OCI-LY1 (cell line): ENCODE measurements around the gene BBX.

ENCODE experiments used
- H2AFZ ChIP-seq: fragments of 200-600 bp; sonication (generic), shearing (Covaris generic); 2 replicates; pipeline ENCODE4 v1.6.0; 2014; ENCODE audit warnings: antibody characterized with exemption, mild to moderate bottlenecking, low read length
- H3F3A ChIP-seq: fragments of 200-600 bp; sonication (generic), shearing (Covaris generic); 2 replicates; pipeline ENCODE4 v1.6.0; 2014; ENCODE audit warnings: mild to moderate bottlenecking, antibody characterized with exemption, low read length, moderate library complexity; ENCODE audit not compliant: insufficient read depth
- H3K27ac ChIP-seq: fragments of 200-600 bp; sonication (generic); 2 replicates; pipeline ENCODE4 v1.5.1; 2014; ENCODE audit warnings: low read length, mixed run types, mild to moderate bottlenecking, low read depth; ENCODE audit not compliant: poor library complexity, severe bottlenecking
- H3K27me3 ChIP-seq: fragments of 200-600 bp; sonication (generic); 2 replicates; pipeline ENCODE4 v1.6.0; 2014; ENCODE audit warnings: antibody characterized with exemption, mild to moderate bottlenecking, low read length, moderate library complexity; ENCODE audit not compliant: insufficient read depth
- H3K36me3 ChIP-seq: fragments of 200-600 bp; sonication (generic); 2 replicates; pipeline ENCODE4 v1.6.1; 2014; ENCODE audit warnings: mild to moderate bottlenecking, antibody characterized with exemption, low read length, moderate library complexity, mixed read lengths; ENCODE audit not compliant: insufficient read depth
- H3K4me1 ChIP-seq: fragments of 200-600 bp; sonication (generic); 2 replicates; pipeline ENCODE4 v1.5.1; 2014; ENCODE audit warnings: mild to moderate bottlenecking, low read length, moderate library complexity; ENCODE audit not compliant: insufficient read depth, severe bottlenecking
- H3K4me2 ChIP-seq: fragments of 200-600 bp; sonication (generic), shearing (Covaris generic); 2 replicates; pipeline ENCODE4 v1.6.1; 2014; ENCODE audit warnings: low read length
- H3K4me3 ChIP-seq: fragments of 200-600 bp; sonication (generic); 2 replicates; pipeline ENCODE4 v1.5.1; 2014; ENCODE audit warnings: low read length, low read depth, mild to moderate bottlenecking, mixed read lengths; ENCODE audit not compliant: poor library complexity, severe bottlenecking
- H3K79me2 ChIP-seq: fragments of 200-600 bp; shearing (Covaris generic); 2 replicates; pipeline ENCODE4 v1.6.1; 2016; ENCODE audit warnings: mixed run types, low read length, mixed read lengths; ENCODE audit not compliant: insufficient read depth
- H3K9ac ChIP-seq: fragments of 200-600 bp; sonication (generic), shearing (Covaris generic); 2 replicates; pipeline ENCODE4 v1.6.1; 2014; ENCODE audit warnings: mild to moderate bottlenecking, low read length, mixed read lengths
- H3K9me2 ChIP-seq: fragments of 200-600 bp; sonication (generic), shearing (Covaris generic); 2 replicates; pipeline ENCODE4 v1.6.1; 2014; ENCODE audit warnings: low read depth, mild to moderate bottlenecking, low read length, mixed read lengths
- H3K9me3 ChIP-seq: fragments of 200-600 bp; shearing (Covaris generic); 2 replicates; pipeline ENCODE4 v1.6.1; 2014; ENCODE audit warnings: low read length, mixed read lengths
- H4K20me1 ChIP-seq: fragments of 200-600 bp; sonication (generic), shearing (Covaris generic); 2 replicates; pipeline ENCODE4 v1.6.0; 2016; ENCODE audit warnings: mild to moderate bottlenecking, low read length; ENCODE audit not compliant: insufficient read depth
- CTCF ChIP-seq: fragments of 200-600 bp; sonication (generic), shearing (Covaris generic); IDR thresholded peaks from 2 replicates; pipeline ENCODE4 v1.5.1; 2017; ENCODE audit warnings: mild to moderate bottlenecking, antibody characterized with exemption, low read length, moderate library complexity, mixed read lengths
- EZH2 ChIP-seq: fragments of 200-600 bp; sonication (generic), shearing (Covaris generic); IDR thresholded peaks from 2 replicates; pipeline ENCODE4 v1.8.0; 2017; ENCODE audit warnings: borderline replicate concordance, mixed run types, mild to moderate bottlenecking, antibody characterized with exemption, low read length, moderate library complexity, mixed read lengths

The BBX gene

GRCh38 chr3:107727102-107727501 lies 204.3 kb downstream of the BBX start:
- no peak for TF ChIP-seq EZH2
- TF ChIP-seq CTCF = no peak

DNA sequence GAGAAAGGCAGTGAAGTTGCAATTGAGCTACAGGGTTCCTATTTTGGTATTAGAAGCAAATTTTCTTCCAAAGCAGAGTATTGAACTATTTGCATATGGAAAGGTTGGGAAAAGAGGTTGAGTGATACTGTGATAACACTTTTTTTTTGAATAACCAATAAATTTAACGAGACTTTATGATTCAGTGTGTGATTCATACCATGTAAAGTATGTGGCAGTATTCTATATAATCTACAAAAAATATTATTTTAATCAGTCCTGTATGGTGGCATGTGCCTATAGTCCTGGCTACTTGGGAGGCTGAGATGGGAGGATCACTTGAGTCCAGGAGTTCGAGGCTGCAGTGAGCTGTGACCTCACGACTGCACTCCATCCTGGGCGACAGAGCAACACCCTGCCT lies 206.9 kb downstream of the BBX start:
- Histone ChIP-seq H3K9me2 (no peaks in the 10 kb centered on the region), H3K9ac (no peak overlapping the region), H2AFZ (no peak overlapping the region), H3K4me2 (no peak overlapping the region), H3K9me3 (no peaks in the 10 kb centered on the region), H3F3A (no peaks in the 10 kb centered on the region), H3K27ac (no peak overlapping the region), H3K79me2 (no peaks in the 10 kb centered on the region), H3K27me3 (no peaks in the 10 kb centered on the region), H3K4me3 (no peak overlapping the region), H3K4me1 (no peaks in the 10 kb centered on the region), H4K20me1 (no peaks in the 10 kb centered on the region), H3K36me3 (peaks cover 43% of the 10 kb centered on the region)
- TF ChIP-seq EZH2 (no peak), CTCF (no peak)

More at GRCh38 chr3:107727102-107727501, 204.3 kb downstream of the BBX start:
- Histone ChIP-seq H3K9me2 (no peaks in the 10 kb centered on the region), H3K4me2 (no peak overlapping the region), H3K27ac (no peak overlapping the region), H3K4me3 (no peak overlapping the region), H3K27me3 (no peaks in the 10 kb centered on the region), H3K36me3 (peaks cover 28% of the 10 kb centered on the region), H4K20me1 (no peaks in the 10 kb centered on the region), H2AFZ (no peak overlapping the region), H3F3A (peaks cover 3% of the 10 kb centered on the region; the same call in 1 of the 2 replicates), H3K4me1 (no peaks in the 10 kb centered on the region), H3K9ac (no peak overlapping the region), H3K79me2 (no peaks in the 10 kb centered on the region), H3K9me3 (no peaks in the 10 kb centered on the region)

DNA sequence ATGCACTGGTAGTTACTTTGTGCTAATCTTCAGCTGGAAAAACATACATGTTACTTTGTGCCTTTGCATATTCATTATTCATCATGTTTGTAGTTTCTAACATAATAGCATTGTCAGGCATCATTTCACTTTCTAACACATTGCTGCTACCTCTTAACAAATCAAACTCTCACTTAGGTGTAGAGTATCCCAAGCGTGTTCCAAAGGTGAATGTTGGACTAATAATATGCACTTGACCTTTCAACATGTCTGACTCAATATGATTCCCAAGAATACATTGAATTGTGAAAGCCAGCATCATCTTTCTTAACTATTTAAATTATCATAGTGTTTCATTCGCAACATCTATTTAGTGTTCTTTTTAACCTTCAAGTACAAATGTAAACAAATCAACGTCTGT lies 211.6 kb downstream of the BBX start:
- H3K79me2 ChIP-seq = no peaks in the 10 kb centered on the region
- peaks cover 10% of the 10 kb centered on the region for H3K4me1 ChIP-seq
- no peaks in the 10 kb centered on the region for H3K27me3 ChIP-seq
- H3K9me3 ChIP-seq = no peaks in the 10 kb centered on the region
- no peaks in the 10 kb centered on the region for H4K20me1 ChIP-seq
- H3K9ac ChIP-seq = no peak overlapping the region
- H3F3A ChIP-seq = no peaks in the 10 kb centered on the region
- no peak overlapping the region for H3K4me2 ChIP-seq
- no peak for TF ChIP-seq CTCF
- no peak for TF ChIP-seq EZH2
- H3K4me3 ChIP-seq = no peak overlapping the region
- no peaks in the 10 kb centered on the region for H3K9me2 ChIP-seq
- no peak overlapping the region for H2AFZ ChIP-seq
- no peak overlapping the region for H3K27ac ChIP-seq
- H3K36me3 ChIP-seq = peaks cover 34% of the 10 kb centered on the region
